Keratinocyte (primary cell): ENCODE data around the gene CILP2.

Experiments
- CTCF ChIP-seq, 3 experiments: IDR thresholded peaks in 1 of 3; conservative IDR thresholded peaks in 1 of 3; optimal IDR thresholded peaks in 1 of 3; 2 replicates in 2 of 3; 3 replicates in 1 of 3; pipeline versions ENCODE3 to v1.5.1; 2011; ENCODE audit warnings: low read length in 3 of 3, mild to moderate bottlenecking in 3 of 3, moderate library complexity in 2 of 3, control low read depth in 1 of 3, inconsistent platforms in 1 of 3; ENCODE audit not compliant: insufficient read depth in 2 of 3; ENCODE audit errors: extremely low read depth in 1 of 3
- EZH2 ChIP-seq: IDR thresholded peaks from one replicate; pipeline ENCODE4 v1.6.1; 2012; ENCODE audit warnings: inconsistent platforms, mild to moderate bottlenecking, low read length, moderate library complexity

DNA sequence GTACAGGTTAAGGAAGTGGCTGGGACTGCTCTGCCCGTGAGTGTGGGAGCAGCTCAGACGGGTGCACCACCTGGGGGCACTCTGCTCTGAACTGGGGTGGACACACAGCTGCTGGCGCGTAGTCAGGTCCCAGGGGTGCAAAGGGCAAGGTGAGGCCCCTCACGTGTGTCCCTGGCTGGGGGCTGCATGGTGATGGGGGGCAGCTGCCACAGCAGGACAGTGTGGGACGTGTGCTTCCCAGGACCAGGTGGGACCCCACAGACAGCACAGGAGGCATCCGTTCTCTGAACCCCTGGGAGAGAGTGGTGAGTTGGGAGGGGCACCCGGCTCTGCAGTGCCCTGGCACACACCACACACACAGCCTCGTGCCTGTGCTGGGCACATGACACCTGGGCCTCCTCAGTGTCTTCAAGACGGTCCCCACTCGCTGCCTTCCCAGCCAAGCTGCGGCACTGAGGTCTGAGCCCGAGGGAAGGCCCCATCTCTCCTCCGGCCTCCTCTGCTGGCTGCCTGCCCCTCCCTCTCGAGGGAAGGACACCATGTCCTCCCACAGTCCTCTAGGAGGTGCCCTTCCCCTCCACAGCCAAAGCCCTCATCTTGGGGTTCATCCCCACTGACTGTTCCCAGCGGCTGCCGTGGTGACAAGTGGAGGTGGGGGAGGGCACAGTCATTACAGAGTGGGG lies 24.7 kb downstream of the CILP2 start:
- peak in 2 of 3 experiments; percentile 14 to 47 for TF ChIP-seq CTCF (optimal IDR thresholded peaks at IDR 0.05 in 1 of 3, IDR thresholded peaks at IDR 0.05 in 1 of 3, conservative IDR thresholded peaks at IDR 0.05 in 1 of 3; ENCODE audit: extremely low read depth in 1 of 3, insufficient read depth in 2 of 3, low read length in 3 of 3)
- TF ChIP-seq EZH2: no peak
